H54 (cell line): ENCODE data around the gene SOX4.
"Not testable (repeated sequence)": the region's sequence is repeated elsewhere in the genome, so short reads cannot be mapped to it uniquely, and the experiment has no call there.

ENCODE experiments used
- DNase-seq: peaks from one replicate; pipeline ENCODE4 v3.0.0; 2011; ENCODE audit warnings: low spot score, mixed read lengths; ENCODE audit not compliant: insufficient read length
- FAIRE-seq: peaks from 3 replicates; lab custom pipeline; 2011; peaks lifted over from hg19 to GRCh38; lab: Jason Lieb, UNC
- POLR2A ChIP-seq: IDR thresholded peaks from 2 replicates; pipeline ENCODE4 v1.6.1; 2011; ENCODE audit warnings: low read depth, mild to moderate bottlenecking, low read length

The SOX4 gene

GRCh38 chr6:21593412-21593926 is at the start of gene SOX4:
TSS of gene SOX4 (plus strand) at chr6:21593751. CDS start at chr6:21594535, 784 bp downstream.
- DNase-seq (peak; percentile 93), FAIRE-seq (peak; percentile 99)
- peak; percentile 64 for TF ChIP-seq POLR2A

GRCh38 chr6:21552286-21552685 is 41.3 kb upstream of the SOX4 start:
- not testable (repeated sequence) for DNase-seq, FAIRE-seq

GRCh38 chr6:21554286-21554685 is 39.3 kb upstream of the SOX4 start:
- DNase-seq (no peak), FAIRE-seq (no peak)
- TF ChIP-seq POLR2A = no peak

GRCh38 chr6:21555197-21555596 is 38.4 kb upstream of the SOX4 start:
- no peak for TF ChIP-seq POLR2A
- FAIRE-seq (no peak), DNase-seq (no peak)

GRCh38 chr6:21556511-21556910 is 37.0 kb upstream of the SOX4 start:
- no peak for FAIRE-seq

GRCh38 chr6:21556968-21557721 is 36.4 kb upstream of the SOX4 start:
- FAIRE-seq (no peak), DNase-seq (no peak)
- TF ChIP-seq POLR2A = no peak

More at GRCh38 chr6:21556511-21556910, 37.0 kb upstream of the SOX4 start:
- DNase-seq = no peak
- no peak for TF ChIP-seq POLR2A

- FAIRE-seq (no peak), DNase-seq (no peak)
- TF ChIP-seq POLR2A = no peak
Observed at GRCh38 chr6:21559238-21559637, 34.3 kb upstream of the SOX4 start.

GRCh38 chr6:21560249-21560648 is 33.3 kb upstream of the SOX4 start:
- DNase-seq (no peak), FAIRE-seq (no peak)
- no peak for TF ChIP-seq POLR2A

- DNase-seq (no peak), FAIRE-seq (no peak)
- TF ChIP-seq POLR2A = no peak
Observed at GRCh38 chr6:21565431-21565830, 28.1 kb upstream of the SOX4 start.

- FAIRE-seq (no peak), DNase-seq (no peak)
- no peak for TF ChIP-seq POLR2A
Observed at GRCh38 chr6:21578523-21578922, 15.0 kb upstream of the SOX4 start.

GRCh38 chr6:21582651-21583050 is 10.9 kb upstream of the SOX4 start:
- no peak for FAIRE-seq
- no peak for TF ChIP-seq POLR2A
- DNase-seq = no peak

GRCh38 chr6:21586300-21586699 is 7.3 kb upstream of the SOX4 start:
- FAIRE-seq = no peak
- TF ChIP-seq POLR2A = no peak
- no peak for DNase-seq

GRCh38 chr6:21586740-21587178 is 6.8 kb upstream of the SOX4 start:
- DNase-seq = no peak
- TF ChIP-seq POLR2A = no peak
- no peak for FAIRE-seq

GRCh38 chr6:21587179-21587960 is 6.2 kb upstream of the SOX4 start:
- DNase-seq = peak; percentile 45
- no peak for FAIRE-seq
- no peak; the same call in 1 of the 2 replicates for TF ChIP-seq POLR2A
